Measurements from ENCODE around the gene PEX19. TPM values are rescaled to one million over a fixed set of nuclear protein-coding genes. Genes with fewer than 3 reads are reported as not detected.

The PEX19 gene
- total RNA-seq, 1 donor from 2014 or later = 46.4 TPM

DNA sequence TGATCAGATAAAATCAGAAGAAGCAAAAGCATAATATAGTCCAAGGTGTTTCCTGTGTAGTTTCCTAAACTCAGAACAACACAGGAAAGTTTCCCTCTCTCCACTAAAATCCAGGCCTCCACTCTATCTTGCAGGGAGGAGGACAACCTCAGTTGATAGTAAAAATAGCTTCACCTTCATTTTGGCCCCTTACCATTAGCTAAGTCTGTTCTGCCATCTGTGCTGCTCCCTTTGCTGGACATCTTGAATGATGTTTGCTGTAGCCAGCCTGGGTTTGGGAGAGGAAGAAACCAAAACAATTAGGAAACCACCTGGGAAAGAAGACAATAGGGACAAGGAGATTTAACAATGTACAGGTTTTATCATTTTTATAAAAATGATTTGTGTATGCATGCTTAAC is 41.2 kb downstream of the PEX19 start:
- intact Hi-C loops (cut with micrococcal nuclease) = no loop called here

GRCh38 chr1:160239582-160240299 is 45.2 kb downstream of the PEX19 start:
- intact Hi-C loops (cut with micrococcal nuclease) = no loop called here

GRCh38 chr1:160238408-160238807 is 46.5 kb downstream of the PEX19 start:
- intact Hi-C loops (cut with micrococcal nuclease) = no loop called here

GRCh38 chr1:160237558-160237957 is 47.4 kb downstream of the PEX19 start:
- intact Hi-C loops (cut with micrococcal nuclease) = no loop called here

- intact Hi-C loops (cut with micrococcal nuclease) = no loop called here
Observed at GRCh38 chr1:160236806-160237205, 48.1 kb downstream of the PEX19 start.

- intact Hi-C loops (cut with micrococcal nuclease) = no loop called here
Observed at GRCh38 chr1:160232911-160233310, 52.0 kb downstream of the PEX19 start.

DNA sequence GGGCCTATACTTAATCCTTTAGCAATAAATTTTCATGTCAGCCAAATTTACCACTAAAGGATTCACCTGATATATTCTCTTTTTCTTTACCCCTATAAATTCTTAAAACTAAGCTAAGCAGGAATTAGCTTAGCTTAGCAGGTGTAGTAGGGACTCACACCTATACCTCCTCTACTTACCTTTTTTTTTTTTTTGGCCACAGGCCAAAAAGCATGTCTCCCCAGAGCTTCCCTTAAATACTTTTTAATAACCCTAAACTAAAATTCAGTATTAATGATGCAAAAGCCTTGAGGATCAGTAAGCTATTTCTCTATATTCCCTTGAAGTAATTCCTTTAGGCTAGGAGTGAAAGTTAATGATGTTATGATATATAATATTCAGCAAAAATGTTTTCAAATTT is 56.5 kb downstream of the PEX19 start:
- intact Hi-C loops (cut with micrococcal nuclease) = no loop called here

DNA sequence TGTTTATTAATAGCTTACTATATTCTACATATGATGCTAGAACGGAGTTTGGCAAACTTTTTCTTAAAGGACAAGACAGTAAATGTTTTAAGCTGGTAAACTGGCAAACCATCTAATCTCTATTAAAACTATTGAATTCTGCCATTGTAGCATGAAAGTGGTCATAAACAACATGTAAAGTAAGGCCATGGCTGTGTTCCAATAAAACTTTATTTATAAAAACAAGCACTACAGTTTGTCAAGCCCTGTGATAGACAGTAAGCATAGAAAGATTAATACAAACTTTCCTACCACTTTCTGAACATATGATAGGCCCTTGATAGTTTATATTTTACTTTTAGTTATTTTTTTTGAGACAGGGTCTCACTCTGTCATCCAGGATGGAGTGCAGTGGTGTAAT is 57.4 kb downstream of the PEX19 start:
- intact Hi-C loops (cut with micrococcal nuclease) = no loop called here

- intact Hi-C loops (cut with micrococcal nuclease) = no loop called here
Observed at GRCh38 chr1:160227034-160227433, 57.9 kb downstream of the PEX19 start.

Other genes with a start within 250 kb of the PEX19 start
- gene KCNJ10, start 215.0 kb downstream of the PEX19 start, total RNA-seq = not detected in 2 replicates
- not detected in 2 replicates for gene KCNJ9, start 203.6 kb downstream of the PEX19 start, total RNA-seq
- gene IGSF8, start 186.5 kb downstream of the PEX19 start, total RNA-seq = 37.2 and 39.4 TPM in 2 replicates
- not detected in 2 replicates for gene ATP1A2, start 169.4 kb downstream of the PEX19 start, total RNA-seq
- not detected in 2 replicates for gene ATP1A4, start 133.5 kb downstream of the PEX19 start, total RNA-seq
- gene CASQ1, start 94.6 kb downstream of the PEX19 start, total RNA-seq = 0.11 TPM in 1 of 2 replicates, not detected in the other
- 36.6 and 40.9 TPM in 2 replicates for gene PEA15, start 79.7 kb downstream of the PEX19 start, total RNA-seq
- gene DCAF8, start 22.6 kb downstream of the PEX19 start, total RNA-seq = 98.3 and 105 TPM in 2 replicates
- 141 and 152 TPM in 2 replicates for gene COPA, start 58.1 kb upstream of the PEX19 start, total RNA-seq
- gene NCSTN, start 58.2 kb upstream of the PEX19 start, total RNA-seq = 72.9 and 76.8 TPM in 2 replicates
- 0.52 and 0.68 TPM in 2 replicates for gene NHLH1, start 81.9 kb upstream of the PEX19 start, total RNA-seq
- not detected in 2 replicates for gene VANGL2, start 115.4 kb upstream of the PEX19 start, total RNA-seq
- 34.1 and 36.4 TPM in 2 replicates for gene SLAMF6, start 238.1 kb upstream of the PEX19 start, total RNA-seq

Measured in T-helper 2 cell treated with Interferon-gamma antibody and Interleukin-4, amounts not matched to agents 100 ng/mL and 5 ng/mL, for 36 hours (primary cell).